Panc1 (cell line): ENCODE measurements around the gene ST6GALNAC1.

Experiments used
- CTCF ChIP-seq: fragments of 450-650 bp; IDR thresholded peaks from 2 replicates; pipeline ENCODE4 v1.5.1; 2017; ENCODE audit warnings: mild to moderate bottlenecking
- POLR2AphosphoS5 ChIP-seq: IDR thresholded peaks from 2 replicates; pipeline ENCODE4 v1.6.1; 2012; ENCODE audit warnings: mild to moderate bottlenecking, low read depth, low read length, moderate library complexity
- REST ChIP-seq, 2 experiments: IDR thresholded peaks; 2 replicates each; pipeline ENCODE4 v1.6.1; 2011 to 2012; ENCODE audit warnings: low read depth in 2 of 2, control low read depth in 1 of 2, low read length in 1 of 2, mild to moderate bottlenecking in 1 of 2, moderate library complexity in 1 of 2; ENCODE audit not compliant: insufficient read depth in 1 of 2
- TCF7L2 ChIP-seq: IDR thresholded peaks from 2 replicates; pipeline ENCODE4 v1.6.1; 2011; ENCODE audit warnings: mild to moderate bottlenecking, low read depth, low read length, inconsistent platforms

- no peak for TF ChIP-seq CTCF
- no peak for TF ChIP-seq POLR2AphosphoS5
- TF ChIP-seq REST (IDR thresholded peaks at IDR 0.05; ENCODE audit: insufficient read depth in 1 of 2, low read depth in 2 of 2, low read length in 1 of 2), result no peak
- TF ChIP-seq TCF7L2, result no peak
Observed at GRCh38 chr17:76686538-76687297, 43.2 kb upstream of the ST6GALNAC1 start.
